MG63 (cell line): ENCODE measurements around the gene RIOK3. TPM values are rescaled to one million over a fixed set of nuclear protein-coding genes. Genes with fewer than 3 reads are reported as not detected.

Experiments used
- DNase-seq: peaks from one replicate; pipeline ENCODE4 v3.0.0-alpha.2; 2020
- H3K27me3 ChIP-seq: fragments of 250-450 bp; sonication (Bioruptor Pico); 2 replicates; pipeline ENCODE4 v1.5.1; 2020; ENCODE audit warnings: mild to moderate bottlenecking, moderate library complexity
- H3K36me3 ChIP-seq: fragments of 250-450 bp; sonication (Bioruptor Pico); 2 replicates; pipeline ENCODE4 v1.5.1; 2020; ENCODE audit warnings: mild to moderate bottlenecking, moderate library complexity
- H3K4me3 ChIP-seq: fragments of 250-450 bp; sonication (Bioruptor Pico); 2 replicates; pipeline ENCODE4 v1.5.1; 2020; ENCODE audit warnings: mild to moderate bottlenecking, moderate library complexity
- H3K9me3 ChIP-seq: fragments of 250-450 bp; sonication (Bioruptor Pico); 2 replicates; pipeline ENCODE4 v1.5.1; 2020; ENCODE audit warnings: mild to moderate bottlenecking, moderate library complexity
- total RNA-seq: library from RNA; depleted of rRNA; stranded (reverse); fragments of >200 nt; shearing (Covaris generic); gene quantifications from 2 replicates; pipeline ENCODE4 v1.2.3, GENCODE V29; 2014; ENCODE audit warnings: low replicate concordance

Gene RIOK3
- total RNA-seq, 1 experiment from 2014 or later = 41.3 TPM

- DNase-seq = no peak
- Histone ChIP-seq H3K9me3 (no peaks in the 10 kb centered on the region), H3K36me3 (no peaks in the 10 kb centered on the region), H3K4me3 (no peak overlapping the region), H3K27me3 (no peaks in the 10 kb centered on the region)
These were observed 13.0 kb upstream of the RIOK3 start for GRCh38 chr18:23440131-23440530.

- DNase-seq = no peak
- Histone ChIP-seq H3K9me3 (no peaks in the 10 kb centered on the region), H3K27me3 (no peaks in the 10 kb centered on the region), H3K4me3 (no peak overlapping the region), H3K36me3 (no peaks in the 10 kb centered on the region)
These were observed 10.1 kb upstream of the RIOK3 start for GRCh38 chr18:23442958-23443357.

- no peak for DNase-seq
- no peaks in the 10 kb centered on the region for H3K27me3 ChIP-seq
- no peaks in the 10 kb centered on the region for H3K36me3 ChIP-seq
- no peaks in the 10 kb centered on the region for H3K9me3 ChIP-seq
- H3K4me3 ChIP-seq = no peak overlapping the region
These were observed 4.8 kb upstream of the RIOK3 start for GRCh38 chr18:23448291-23448690.

GRCh38 chr18:23450022-23450421, 3.1 kb upstream of the RIOK3 start:
- DNase-seq = no peak
- Histone ChIP-seq H3K9me3 (no peaks in the 10 kb centered on the region), H3K27me3 (no peaks in the 10 kb centered on the region), H3K4me3 (no peak overlapping the region), H3K36me3 (peaks cover 3% of the 10 kb centered on the region; the same call in 1 of the 2 replicates)

GRCh38 chr18:23451011-23451410, 2.1 kb upstream of the RIOK3 start:
- no peaks in the 10 kb centered on the region for H3K27me3 ChIP-seq
- H3K4me3 ChIP-seq = no peak overlapping the region
- H3K36me3 ChIP-seq = peaks cover 3% of the 10 kb centered on the region
- no peak for DNase-seq
- no peaks in the 10 kb centered on the region for H3K9me3 ChIP-seq

GRCh38 chr18:23451491-23451890, 1.6 kb upstream of the RIOK3 start:
- Histone ChIP-seq H3K9me3 (no peaks in the 10 kb centered on the region), H3K27me3 (no peaks in the 10 kb centered on the region), H3K36me3 (peaks cover 3% of the 10 kb centered on the region), H3K4me3 (no peak overlapping the region)
- no peak for DNase-seq

- peak overlapping the region; percentile 89 for H3K4me3 ChIP-seq
- DNase-seq = no peak
These were observed 750 bp upstream of the RIOK3 start for GRCh38 chr18:23452347-23452727.

GRCh38 chr18:23453680-23454058, 582 bp downstream of the RIOK3 start:
- H3K9me3 ChIP-seq = no peaks in the 10 kb centered on the region
- DNase-seq = peak; percentile 26
- H3K36me3 ChIP-seq = peaks cover 5% of the 10 kb centered on the region
- H3K4me3 ChIP-seq = peak overlapping the region; percentile 89
- no peaks in the 10 kb centered on the region for H3K27me3 ChIP-seq

More at GRCh38 chr18:23452347-23452727, 750 bp upstream of the RIOK3 start:
- Histone ChIP-seq H3K27me3 (no peaks in the 10 kb centered on the region), H3K9me3 (no peaks in the 10 kb centered on the region), H3K36me3 (peaks cover 4% of the 10 kb centered on the region)

- H3K27me3 ChIP-seq = no peaks in the 10 kb centered on the region
- peaks cover 8% of the 10 kb centered on the region for H3K36me3 ChIP-seq
- DNase-seq = no peak
- no peak overlapping the region for H3K4me3 ChIP-seq
- H3K9me3 ChIP-seq = no peaks in the 10 kb centered on the region
These were observed 3.7 kb downstream of the RIOK3 start for GRCh38 chr18:23456835-23457234.

- Histone ChIP-seq H3K36me3 (peaks cover 18% of the 10 kb centered on the region), H3K9me3 (no peaks in the 10 kb centered on the region)
These were observed 5.9 kb downstream of the RIOK3 start for GRCh38 chr18:23458830-23459529.

GRCh38 chr18:23459530-23459921, 6.4 kb downstream of the RIOK3 start:
- no peak for DNase-seq
- no peaks in the 10 kb centered on the region for H3K9me3 ChIP-seq
- no peaks in the 10 kb centered on the region for H3K27me3 ChIP-seq
- no peak overlapping the region for H3K4me3 ChIP-seq
- H3K36me3 ChIP-seq = peaks cover 22% of the 10 kb centered on the region

More at GRCh38 chr18:23458830-23459529, 5.9 kb downstream of the RIOK3 start:
- H3K27me3 ChIP-seq = no peaks in the 10 kb centered on the region
- DNase-seq = no peak
- no peak overlapping the region for H3K4me3 ChIP-seq

GRCh38 chr18:23460285-23461273, 7.5 kb downstream of the RIOK3 start:
- Histone ChIP-seq H3K4me3 (no peak overlapping the region), H3K36me3 (peaks cover 29% of the 10 kb centered on the region), H3K27me3 (no peaks in the 10 kb centered on the region), H3K9me3 (no peaks in the 10 kb centered on the region)
- no peak for DNase-seq

- H3K27me3 ChIP-seq = no peaks in the 10 kb centered on the region
These were observed 9.8 kb downstream of the RIOK3 start for GRCh38 chr18:23462876-23463275.

GRCh38 chr18:23468753-23469459, 15.8 kb downstream of the RIOK3 start:
- no peaks in the 10 kb centered on the region for H3K9me3 ChIP-seq
- H3K36me3 ChIP-seq = peaks cover 62% of the 10 kb centered on the region
- no peak for DNase-seq
- H3K27me3 ChIP-seq = no peaks in the 10 kb centered on the region
- H3K4me3 ChIP-seq = no peak overlapping the region

More at GRCh38 chr18:23462876-23463275, 9.8 kb downstream of the RIOK3 start:
- DNase-seq = no peak
- no peak overlapping the region for H3K4me3 ChIP-seq
- H3K36me3 ChIP-seq = peaks cover 38% of the 10 kb centered on the region
- H3K9me3 ChIP-seq = no peaks in the 10 kb centered on the region

- Histone ChIP-seq H3K9me3 (no peaks in the 10 kb centered on the region), H3K27me3 (no peaks in the 10 kb centered on the region), H3K36me3 (peaks cover 57% of the 10 kb centered on the region), H3K4me3 (no peak overlapping the region)
- no peak for DNase-seq
These were observed 17.7 kb downstream of the RIOK3 start for GRCh38 chr18:23470620-23471387.

- H3K27me3 ChIP-seq = no peaks in the 10 kb centered on the region
- H3K4me3 ChIP-seq = no peak overlapping the region
- no peaks in the 10 kb centered on the region for H3K9me3 ChIP-seq
- no peak for DNase-seq
- peaks cover 61% of the 10 kb centered on the region for H3K36me3 ChIP-seq
These were observed 18.4 kb downstream of the RIOK3 start for GRCh38 chr18:23471486-23471885.
